ENCODE data around the gene ACLY.

DNA sequence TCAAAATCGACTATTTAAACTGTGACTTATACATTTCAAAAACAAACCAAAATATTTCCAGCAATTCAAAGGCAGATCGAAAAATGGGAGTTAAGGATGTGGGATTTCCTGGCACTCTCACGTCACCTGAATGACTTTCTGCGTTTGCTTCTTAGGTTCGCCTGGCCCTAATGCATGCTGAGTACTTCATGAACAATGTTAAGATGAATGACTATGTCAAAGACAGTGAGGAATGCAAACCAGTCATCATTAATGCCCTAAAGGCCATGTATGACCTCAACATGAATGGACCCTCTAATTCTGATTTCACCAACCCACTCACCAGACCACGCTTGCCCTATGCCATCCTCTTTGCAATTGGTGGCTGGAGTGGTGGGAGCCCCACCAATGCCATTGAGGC lies 73.8 kb downstream of the ACLY start:
- TF ChIP-seq NBN (IDR thresholded peaks at IDR 0.05) (no peak), MXI1 (IDR thresholded peaks at IDR 0.05; ENCODE audit: low read depth, low read length) (no peak), ZBED1 (IDR thresholded peaks at IDR 0.05; ENCODE audit: borderline replicate concordance) (no peak), ATF7 (IDR thresholded peaks at IDR 0.05; ENCODE audit: low read depth) (no peak), POLR2AphosphoS5 (IDR thresholded peaks at IDR 0.05; ENCODE audit: low read length) (no peak), IKZF1 (conservative IDR thresholded peaks at IDR 0.05) (no peak), EZH2 (IDR thresholded peaks at IDR 0.05; ENCODE audit: borderline replicate concordance, control insufficient read depth, low read depth, low read length) (no peak), CBX3 (IDR thresholded peaks at IDR 0.05; ENCODE audit: borderline replicate concordance, low read depth) (no peak)
- TF ChIP-seq, protein P1, sequence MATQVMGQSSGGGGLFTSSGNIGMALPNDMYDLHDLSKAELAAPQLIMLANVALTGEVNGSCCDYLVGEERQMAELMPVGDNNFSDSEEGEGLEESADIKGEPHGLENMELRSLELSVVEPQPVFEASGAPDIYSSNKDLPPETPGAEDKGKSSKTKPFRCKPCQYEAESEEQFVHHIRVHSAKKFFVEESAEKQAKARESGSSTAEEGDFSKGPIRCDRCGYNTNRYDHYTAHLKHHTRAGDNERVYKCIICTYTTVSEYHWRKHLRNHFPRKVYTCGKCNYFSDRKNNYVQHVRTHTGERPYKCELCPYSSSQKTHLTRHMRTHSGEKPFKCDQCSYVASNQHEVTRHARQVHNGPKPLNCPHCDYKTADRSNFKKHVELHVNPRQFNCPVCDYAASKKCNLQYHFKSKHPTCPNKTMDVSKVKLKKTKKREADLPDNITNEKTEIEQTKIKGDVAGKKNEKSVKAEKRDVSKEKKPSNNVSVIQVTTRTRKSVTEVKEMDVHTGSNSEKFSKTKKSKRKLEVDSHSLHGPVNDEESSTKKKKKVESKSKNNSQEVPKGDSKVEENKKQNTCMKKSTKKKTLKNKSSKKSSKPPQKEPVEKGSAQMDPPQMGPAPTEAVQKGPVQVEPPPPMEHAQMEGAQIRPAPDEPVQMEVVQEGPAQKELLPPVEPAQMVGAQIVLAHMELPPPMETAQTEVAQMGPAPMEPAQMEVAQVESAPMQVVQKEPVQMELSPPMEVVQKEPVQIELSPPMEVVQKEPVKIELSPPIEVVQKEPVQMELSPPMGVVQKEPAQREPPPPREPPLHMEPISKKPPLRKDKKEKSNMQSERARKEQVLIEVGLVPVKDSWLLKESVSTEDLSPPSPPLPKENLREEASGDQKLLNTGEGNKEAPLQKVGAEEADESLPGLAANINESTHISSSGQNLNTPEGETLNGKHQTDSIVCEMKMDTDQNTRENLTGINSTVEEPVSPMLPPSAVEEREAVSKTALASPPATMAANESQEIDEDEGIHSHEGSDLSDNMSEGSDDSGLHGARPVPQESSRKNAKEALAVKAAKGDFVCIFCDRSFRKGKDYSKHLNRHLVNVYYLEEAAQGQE (IDR thresholded peaks at IDR 0.05; ENCODE audit: low read depth, low read length) = no peak
- TF ChIP-seq, protein P2, sequence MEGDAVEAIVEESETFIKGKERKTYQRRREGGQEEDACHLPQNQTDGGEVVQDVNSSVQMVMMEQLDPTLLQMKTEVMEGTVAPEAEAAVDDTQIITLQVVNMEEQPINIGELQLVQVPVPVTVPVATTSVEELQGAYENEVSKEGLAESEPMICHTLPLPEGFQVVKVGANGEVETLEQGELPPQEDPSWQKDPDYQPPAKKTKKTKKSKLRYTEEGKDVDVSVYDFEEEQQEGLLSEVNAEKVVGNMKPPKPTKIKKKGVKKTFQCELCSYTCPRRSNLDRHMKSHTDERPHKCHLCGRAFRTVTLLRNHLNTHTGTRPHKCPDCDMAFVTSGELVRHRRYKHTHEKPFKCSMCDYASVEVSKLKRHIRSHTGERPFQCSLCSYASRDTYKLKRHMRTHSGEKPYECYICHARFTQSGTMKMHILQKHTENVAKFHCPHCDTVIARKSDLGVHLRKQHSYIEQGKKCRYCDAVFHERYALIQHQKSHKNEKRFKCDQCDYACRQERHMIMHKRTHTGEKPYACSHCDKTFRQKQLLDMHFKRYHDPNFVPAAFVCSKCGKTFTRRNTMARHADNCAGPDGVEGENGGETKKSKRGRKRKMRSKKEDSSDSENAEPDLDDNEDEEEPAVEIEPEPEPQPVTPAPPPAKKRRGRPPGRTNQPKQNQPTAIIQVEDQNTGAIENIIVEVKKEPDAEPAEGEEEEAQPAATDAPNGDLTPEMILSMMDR (IDR thresholded peaks at IDR 0.05 in 2 of 3, conservative IDR thresholded peaks at IDR 0.05 in 1 of 3; ENCODE audit: control insufficient read depth in 2 of 3, extremely low read depth in 1 of 3, insufficient read depth in 1 of 3, low read depth in 3 of 3, low read length in 3 of 3) = no peak

Data from GM12878 (cell line).